OCI-LY3 (cell line): ENCODE results near the gene CPZ.

ENCODE experiments used
- CTCF ChIP-seq: fragments of 200-600, 300-600 bp; sonication (generic); IDR thresholded peaks from 2 replicates; pipeline ENCODE4 v1.5.1; 2014; ENCODE audit warnings: antibody characterized with exemption, low read length, low read depth
- EZH2phosphoT487 ChIP-seq: fragments of 200-600 bp; shearing (Covaris generic); IDR thresholded peaks from 2 replicates; pipeline ENCODE4 v1.6.1; 2018; ENCODE audit warnings: antibody characterized with exemption, mixed run types, low read depth

GRCh38 chr4:8559524-8560264 lies 32.9 kb upstream of the CPZ start:
- TF ChIP-seq CTCF: no peak
- no peak for TF ChIP-seq EZH2phosphoT487
